WTC11 (cell line): Measurements from ENCODE around the gene ST3GAL5.

Experiments used
- NR1H2 ChIP-seq: sonication (generic); formaldehyde crosslinking; IDR thresholded peaks from 2 replicates; pipeline ENCODE4 v1.9.0; 2021; ENCODE audit warnings: mild to moderate bottlenecking, moderate library complexity, missing genetic modification reagents
- ZBTB21 ChIP-seq: sonication (generic); formaldehyde crosslinking; IDR thresholded peaks from 2 replicates; pipeline ENCODE4 v1.8.1; 2023; ENCODE audit warnings: mild to moderate bottlenecking, missing genetic modification reagents, borderline replicate concordance
- ZNF138 ChIP-seq: sonication (generic); formaldehyde crosslinking; conservative IDR thresholded peaks from 2 replicates; pipeline ENCODE4 v1.8.1; 2022; ENCODE audit warnings: mild to moderate bottlenecking, moderate library complexity, missing genetic modification reagents
- TF ChIP-seq, protein P1 (sequence below): fragments of 200-600 bp; IDR thresholded peaks from 2 replicates; pipeline ENCODE4 v1.8.0; 2022; ENCODE audit warnings: antibody characterized with exemption
- TF ChIP-seq, protein P2 (sequence below): sonication (generic); formaldehyde crosslinking; IDR thresholded peaks from 2 replicates; pipeline ENCODE4 v1.8.1; 2023; ENCODE audit warnings: mild to moderate bottlenecking, missing genetic modification reagents, moderate library complexity
- TF ChIP-seq, protein P3 (sequence below): sonication (generic); formaldehyde crosslinking; conservative IDR thresholded peaks from 2 replicates; pipeline ENCODE4 v1.8.1; 2022; ENCODE audit warnings: mild to moderate bottlenecking, missing genetic modification reagents

DNA sequence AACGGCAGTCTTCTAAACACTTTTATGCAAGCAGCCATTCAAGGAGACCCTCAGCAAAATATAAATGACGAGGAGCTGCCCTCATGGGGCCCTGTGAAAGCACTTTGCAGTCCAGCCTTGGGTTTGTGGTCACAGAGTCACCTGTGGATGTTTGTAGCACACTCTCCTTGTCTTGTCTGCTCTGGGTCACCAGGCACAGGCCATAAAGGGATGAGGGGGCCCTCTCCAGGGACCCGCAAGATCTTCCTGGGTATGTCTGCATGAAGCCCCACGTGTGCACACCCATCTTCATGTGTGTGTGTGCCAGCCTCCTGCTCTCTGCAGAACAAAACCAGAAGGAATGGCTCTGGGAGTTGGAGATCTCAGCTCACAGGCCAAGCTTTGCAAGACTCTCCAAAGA lies 98.8 kb downstream of the ST3GAL5 start:
- TF ChIP-seq ZBTB21 = no peak
- TF ChIP-seq ZNF138 (CRISPR knock-in tag) = no peak
- no peak for TF ChIP-seq NR1H2 (CRISPR knock-in tag)
- TF ChIP-seq, protein P1, sequence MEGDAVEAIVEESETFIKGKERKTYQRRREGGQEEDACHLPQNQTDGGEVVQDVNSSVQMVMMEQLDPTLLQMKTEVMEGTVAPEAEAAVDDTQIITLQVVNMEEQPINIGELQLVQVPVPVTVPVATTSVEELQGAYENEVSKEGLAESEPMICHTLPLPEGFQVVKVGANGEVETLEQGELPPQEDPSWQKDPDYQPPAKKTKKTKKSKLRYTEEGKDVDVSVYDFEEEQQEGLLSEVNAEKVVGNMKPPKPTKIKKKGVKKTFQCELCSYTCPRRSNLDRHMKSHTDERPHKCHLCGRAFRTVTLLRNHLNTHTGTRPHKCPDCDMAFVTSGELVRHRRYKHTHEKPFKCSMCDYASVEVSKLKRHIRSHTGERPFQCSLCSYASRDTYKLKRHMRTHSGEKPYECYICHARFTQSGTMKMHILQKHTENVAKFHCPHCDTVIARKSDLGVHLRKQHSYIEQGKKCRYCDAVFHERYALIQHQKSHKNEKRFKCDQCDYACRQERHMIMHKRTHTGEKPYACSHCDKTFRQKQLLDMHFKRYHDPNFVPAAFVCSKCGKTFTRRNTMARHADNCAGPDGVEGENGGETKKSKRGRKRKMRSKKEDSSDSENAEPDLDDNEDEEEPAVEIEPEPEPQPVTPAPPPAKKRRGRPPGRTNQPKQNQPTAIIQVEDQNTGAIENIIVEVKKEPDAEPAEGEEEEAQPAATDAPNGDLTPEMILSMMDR = no peak
- TF ChIP-seq, protein P2, sequence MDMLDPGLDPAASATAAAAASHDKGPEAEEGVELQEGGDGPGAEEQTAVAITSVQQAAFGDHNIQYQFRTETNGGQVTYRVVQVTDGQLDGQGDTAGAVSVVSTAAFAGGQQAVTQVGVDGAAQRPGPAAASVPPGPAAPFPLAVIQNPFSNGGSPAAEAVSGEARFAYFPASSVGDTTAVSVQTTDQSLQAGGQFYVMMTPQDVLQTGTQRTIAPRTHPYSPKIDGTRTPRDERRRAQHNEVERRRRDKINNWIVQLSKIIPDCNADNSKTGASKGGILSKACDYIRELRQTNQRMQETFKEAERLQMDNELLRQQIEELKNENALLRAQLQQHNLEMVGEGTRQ (CRISPR knock-in tag) = no peak
- TF ChIP-seq, protein P3, sequence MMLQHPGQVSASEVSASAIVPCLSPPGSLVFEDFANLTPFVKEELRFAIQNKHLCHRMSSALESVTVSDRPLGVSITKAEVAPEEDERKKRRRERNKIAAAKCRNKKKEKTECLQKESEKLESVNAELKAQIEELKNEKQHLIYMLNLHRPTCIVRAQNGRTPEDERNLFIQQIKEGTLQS (CRISPR knock-in tag) = no peak
